CD4-positive, alpha-beta T cell treated with Interleukin-1 beta for 1 hour (primary cell): ENCODE data around the gene INSYN1.
A peak's percentile ranks its signal among the peaks of the same experiment; 100 is the strongest.
"Not testable (repeated sequence)": the region's sequence is repeated elsewhere in the genome, so short reads cannot be mapped to it uniquely, and the experiment has no call there.

ENCODE experiments used
- DNase-seq, 2 donors: peaks; one replicate each; pipeline ENCODE4 v3.0.0-alpha.2; 2020 to 2022

The INSYN1 gene

GRCh38 chr15:73753250-73754130 lies at the start of gene INSYN1:
Gene INSYN1, minus strand, starts transcription at chr15:73753351. Its CDS starts 2,221 bp downstream, at chr15:73751130.
- no peak for DNase-seq

- DNase-seq = no peak
Observed at GRCh38 chr15:73802431-73803041, 49.4 kb upstream of the INSYN1 start.

- no peak for DNase-seq
Observed at GRCh38 chr15:73800662-73801345, 47.7 kb upstream of the INSYN1 start.

- DNase-seq = no peak
Observed at GRCh38 chr15:73799466-73799865, 46.3 kb upstream of the INSYN1 start.

GRCh38 chr15:73797366-73798158 lies 44.4 kb upstream of the INSYN1 start:
- no peak for DNase-seq

- DNase-seq = no peak
Observed at GRCh38 chr15:73796331-73796831, 43.2 kb upstream of the INSYN1 start.

GRCh38 chr15:73794443-73795133 lies 41.4 kb upstream of the INSYN1 start:
- no peak for DNase-seq

GRCh38 chr15:73792899-73793541 lies 39.9 kb upstream of the INSYN1 start:
- DNase-seq = not testable (repeated sequence)

GRCh38 chr15:73792415-73792814 lies 39.3 kb upstream of the INSYN1 start:
- DNase-seq = no peak

GRCh38 chr15:73789521-73790240 lies 36.5 kb upstream of the INSYN1 start:
- DNase-seq = no peak

- no peak for DNase-seq
Observed at GRCh38 chr15:73787621-73788020, 34.5 kb upstream of the INSYN1 start.

- no peak for DNase-seq
Observed at GRCh38 chr15:73786538-73786937, 33.4 kb upstream of the INSYN1 start.

- DNase-seq = not testable (repeated sequence)
Observed at GRCh38 chr15:73785256-73786014, 32.3 kb upstream of the INSYN1 start.

GRCh38 chr15:73784291-73784690 lies 31.1 kb upstream of the INSYN1 start:
- DNase-seq = no peak

- DNase-seq = no peak
Observed at GRCh38 chr15:73782344-73782959, 29.3 kb upstream of the INSYN1 start.

GRCh38 chr15:73781038-73781925 lies 28.1 kb upstream of the INSYN1 start:
- DNase-seq = peak in 1 of 2 donors; percentile 1

- no peak for DNase-seq
Observed at GRCh38 chr15:73779974-73780373, 26.8 kb upstream of the INSYN1 start.

- DNase-seq = no peak
Observed at GRCh38 chr15:73777741-73778140, 24.6 kb upstream of the INSYN1 start.
